AML-193 (cell line): Measurements from ENCODE around the gene SMYD3.
A peak's percentile ranks its signal among the peaks of the same experiment; 100 is the strongest.

ENCODE experiments used
- DNase-seq, 2 experiments: peaks; one replicate each; lab custom pipeline; 2025; lab: John Stamatoyannopoulos, UW

SMYD3 gene

GRCh38 chr1:246506674-246507481, at the start of gene SMYD3:
Gene SMYD3 (minus strand): TSS chr1:246507279.
- DNase-seq = peak; percentile 50 to 60

GRCh38 chr1:246554201-246554600, 47.1 kb upstream of the SMYD3 start:
- no peak for DNase-seq

GRCh38 chr1:246552110-246552509, 45.0 kb upstream of the SMYD3 start:
- no peak for DNase-seq

DNA sequence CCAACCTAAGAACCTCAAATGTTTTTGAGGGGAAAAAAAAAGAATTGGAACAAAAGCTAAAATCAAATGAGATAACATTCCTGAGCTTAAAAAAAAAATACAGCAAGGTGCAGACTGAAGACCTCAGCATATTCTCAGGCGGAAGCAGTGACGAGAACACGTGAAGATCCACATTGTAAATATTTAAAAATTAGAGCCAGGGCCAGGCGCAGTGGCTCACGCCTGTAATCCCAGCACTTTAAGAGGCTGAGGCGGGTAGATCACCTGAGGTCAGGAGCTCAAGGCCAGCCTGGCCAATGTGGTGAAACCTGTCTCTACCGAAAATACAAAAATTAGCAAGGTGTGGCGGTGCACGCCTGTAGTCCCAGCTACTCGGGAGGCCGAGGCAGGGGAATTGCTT, 43.3 kb upstream of the SMYD3 start:
- DNase-seq = no peak

- no peak for DNase-seq
These were observed 42.6 kb upstream of the SMYD3 start for GRCh38 chr1:246549665-246550064.

GRCh38 chr1:246544001-246544400, 36.9 kb upstream of the SMYD3 start:
- no peak for DNase-seq

- DNase-seq = no peak
These were observed 33.8 kb upstream of the SMYD3 start for GRCh38 chr1:246540738-246541491.

DNA sequence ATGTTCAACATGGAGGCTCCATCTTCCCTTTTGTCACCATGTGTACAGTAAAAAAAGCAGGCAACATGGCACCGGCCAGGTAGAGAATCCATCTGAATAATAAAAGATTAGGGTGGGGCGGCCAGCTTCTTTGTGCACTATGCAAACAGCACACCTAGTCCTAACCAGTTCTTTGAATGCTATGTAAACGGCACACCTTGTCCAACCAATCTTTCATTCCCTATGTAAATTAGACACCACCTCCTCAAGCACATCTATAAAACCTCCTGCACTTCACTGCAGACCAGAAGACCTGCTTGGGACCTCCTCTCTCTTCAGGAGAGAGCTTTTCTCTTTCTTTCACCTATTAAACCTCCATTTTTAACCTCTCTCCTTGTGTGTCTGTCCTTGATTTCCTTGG, 30.8 kb upstream of the SMYD3 start:
- no peak for DNase-seq

DNA sequence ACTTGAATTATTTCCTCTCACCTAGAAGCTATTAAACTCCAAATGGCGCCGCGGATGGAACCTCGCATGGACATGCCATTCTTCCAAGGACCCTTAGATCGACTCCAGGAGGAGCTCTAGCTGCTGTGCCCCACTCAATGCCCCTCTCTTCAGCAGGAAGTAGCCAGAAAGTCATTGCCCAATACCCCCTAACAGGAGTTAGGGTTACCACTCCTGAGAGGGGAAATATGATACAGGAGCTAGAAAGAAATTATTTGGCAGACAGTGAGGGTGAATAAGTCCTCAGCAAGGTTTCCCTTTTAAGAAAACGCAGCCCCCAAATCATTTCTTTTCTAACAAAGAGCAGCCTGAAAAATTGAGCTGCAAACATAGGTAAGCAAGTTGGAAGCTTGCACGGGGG, 30.4 kb upstream of the SMYD3 start:
- no peak for DNase-seq

GRCh38 chr1:246534114-246534513, 27.0 kb upstream of the SMYD3 start:
- DNase-seq = no peak

GRCh38 chr1:246533371-246533905, 26.4 kb upstream of the SMYD3 start:
- no peak for DNase-seq

GRCh38 chr1:246532519-246532918, 25.4 kb upstream of the SMYD3 start:
- peak in 1 of 2 experiments; percentile 3 for DNase-seq

DNA sequence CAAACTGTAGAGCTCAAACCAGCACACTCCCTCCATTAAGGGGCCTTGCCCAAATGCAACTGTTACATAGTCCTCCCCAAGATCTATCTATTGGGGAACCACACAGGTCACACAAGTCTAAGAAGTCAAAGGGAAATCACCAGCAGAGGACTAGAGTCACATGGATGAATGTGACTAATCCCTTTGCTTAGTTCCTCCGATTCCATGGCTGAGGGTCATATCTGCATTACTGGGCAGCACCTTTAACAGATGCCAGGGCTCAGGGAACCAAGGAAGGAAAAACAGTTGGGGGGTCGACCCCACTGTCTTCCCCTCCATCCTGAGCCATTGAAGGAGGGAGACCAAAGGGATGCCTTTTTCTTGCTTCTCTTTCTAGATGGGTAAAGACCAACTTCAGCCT, 23.4 kb upstream of the SMYD3 start:
- no peak for DNase-seq

DNA sequence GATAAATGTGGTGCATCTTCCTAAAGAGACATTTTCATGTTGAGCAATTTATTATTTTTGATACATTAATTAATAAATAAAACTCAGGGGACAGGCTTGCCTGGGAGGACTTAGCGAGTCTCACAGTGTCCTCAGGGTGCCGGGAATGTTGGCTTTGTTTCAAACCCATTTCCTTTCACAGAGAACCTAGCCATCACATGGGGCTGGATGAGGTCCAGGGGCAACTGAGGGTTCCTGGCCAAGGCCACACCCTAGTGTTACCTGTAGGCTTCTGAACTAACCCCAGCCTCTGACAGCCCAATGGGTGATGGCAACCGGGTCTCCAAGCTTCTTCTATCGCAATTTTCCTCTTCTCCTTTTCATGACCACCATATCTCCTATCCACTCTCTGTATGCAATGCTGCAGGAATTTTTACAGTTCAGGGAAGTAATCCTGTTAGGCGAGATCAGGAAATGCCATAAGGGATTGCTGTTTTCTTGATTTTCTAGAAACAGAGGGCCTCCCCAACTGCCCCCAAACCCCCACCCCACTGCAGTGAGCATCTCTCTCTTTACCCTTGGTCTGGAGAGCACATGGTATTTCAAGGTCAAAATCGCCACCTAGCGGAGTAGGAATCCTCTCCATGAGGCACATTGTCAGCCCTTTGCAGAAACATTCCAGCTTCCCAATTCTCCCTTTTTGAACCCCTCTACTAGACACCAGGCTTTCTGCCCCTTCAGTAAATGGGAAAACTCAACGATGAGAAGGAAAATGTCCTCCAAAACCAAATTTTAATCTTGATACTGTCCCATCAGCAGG, 22.1 kb upstream of the SMYD3 start:
- DNase-seq = peak in 1 of 2 experiments; percentile 3

- peak; percentile 74 to 77 for DNase-seq
These were observed 20.5 kb upstream of the SMYD3 start for GRCh38 chr1:246527402-246528088.

DNA sequence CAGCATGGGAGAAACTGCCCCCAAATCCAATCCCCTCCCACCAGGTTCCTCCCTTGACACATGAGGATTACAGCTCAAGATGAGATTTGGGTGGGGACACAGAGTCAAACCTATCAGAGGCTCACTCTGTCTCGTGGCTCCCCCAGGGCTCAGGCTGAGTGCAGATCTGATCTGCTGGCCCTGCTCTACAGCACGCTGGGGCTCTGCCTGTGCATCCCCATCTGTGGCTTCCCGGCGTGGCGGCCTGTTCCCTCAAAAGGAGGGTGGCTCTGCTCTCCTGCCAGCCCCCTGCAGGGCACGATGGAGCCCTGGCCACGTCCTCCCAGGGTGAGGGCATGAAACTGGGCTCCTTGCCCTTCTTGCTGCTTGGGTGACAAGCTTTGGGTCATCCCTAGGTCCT, 19.8 kb upstream of the SMYD3 start:
- DNase-seq = no peak

DNA sequence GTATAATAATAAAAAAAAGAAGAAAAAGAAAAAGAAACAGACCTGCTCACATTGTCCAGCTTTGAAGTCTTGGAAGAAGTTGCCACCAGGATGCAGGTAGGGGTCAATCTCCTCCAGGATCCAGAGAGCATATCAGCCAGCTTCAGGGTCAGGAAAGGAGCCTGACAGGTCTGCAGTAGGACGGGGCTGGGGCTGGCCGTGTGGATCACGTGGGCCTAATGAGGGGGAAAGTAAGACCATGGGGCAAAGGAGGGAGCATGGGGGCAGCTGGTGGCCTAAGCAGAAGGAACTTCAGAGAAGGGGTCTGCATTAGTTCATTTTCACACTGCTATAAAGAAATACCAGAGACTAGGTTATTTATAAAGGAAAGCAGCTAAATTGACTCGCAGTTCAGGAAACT, 19.3 kb upstream of the SMYD3 start:
- no peak for DNase-seq

GRCh38 chr1:246519514-246519913, 12.4 kb upstream of the SMYD3 start:
- no peak for DNase-seq

DNA sequence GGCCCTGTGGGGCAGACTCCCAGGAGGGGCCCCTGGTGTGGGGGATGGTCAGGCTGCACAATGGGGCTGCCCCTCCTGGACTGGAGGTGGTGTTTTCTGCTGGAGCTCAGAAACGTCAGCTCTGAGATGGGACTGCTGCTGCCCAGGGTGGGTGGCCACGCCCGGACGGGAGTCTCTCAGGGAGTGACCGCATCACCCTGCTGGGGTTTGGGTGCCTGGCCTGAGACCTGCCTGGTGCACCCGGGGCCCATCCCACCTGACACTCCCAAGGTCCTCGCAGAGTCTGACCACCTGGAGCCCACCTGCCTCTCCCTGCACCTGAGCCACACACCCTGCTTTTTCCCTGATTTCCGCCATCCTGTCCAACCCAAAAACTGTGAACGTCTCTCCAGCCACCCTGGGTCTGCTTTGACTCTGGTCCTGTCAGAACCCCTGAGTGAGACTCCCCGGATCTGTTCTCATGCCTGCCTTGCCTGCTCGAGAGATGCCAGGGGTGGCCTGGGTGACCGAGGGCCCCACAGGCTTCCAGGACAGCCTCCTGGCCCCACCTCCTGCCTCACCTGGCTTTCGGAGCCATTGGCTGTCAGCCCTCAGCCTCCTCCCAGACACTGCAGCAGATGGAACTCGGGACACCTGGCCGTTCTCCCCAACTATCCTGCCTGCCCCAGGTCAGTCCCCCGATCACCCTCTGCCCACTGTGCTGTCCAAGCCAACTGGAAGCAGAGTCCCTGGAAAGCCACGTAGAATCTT, 11.6 kb upstream of the SMYD3 start:
- no peak for DNase-seq

DNA sequence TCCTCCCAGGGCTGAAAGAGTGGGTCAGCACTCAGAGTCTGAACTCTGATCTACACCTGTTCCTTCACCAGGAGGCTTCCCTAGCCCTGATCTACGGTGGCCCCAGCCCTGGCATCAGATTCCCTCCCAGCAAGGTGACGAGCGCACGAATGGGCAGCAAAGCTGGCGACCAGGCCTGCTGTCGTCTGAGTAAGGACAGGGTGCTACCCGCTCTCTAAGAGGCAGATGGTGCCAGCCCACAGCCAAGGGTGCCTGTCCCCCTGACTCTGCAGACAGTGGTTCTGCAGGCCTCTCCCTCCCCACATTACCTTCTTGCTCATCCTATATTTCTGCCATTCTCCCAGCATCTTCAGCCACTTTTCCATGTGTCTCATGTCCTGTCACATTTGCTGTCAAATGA, 10.3 kb upstream of the SMYD3 start:
- no peak for DNase-seq

DNA sequence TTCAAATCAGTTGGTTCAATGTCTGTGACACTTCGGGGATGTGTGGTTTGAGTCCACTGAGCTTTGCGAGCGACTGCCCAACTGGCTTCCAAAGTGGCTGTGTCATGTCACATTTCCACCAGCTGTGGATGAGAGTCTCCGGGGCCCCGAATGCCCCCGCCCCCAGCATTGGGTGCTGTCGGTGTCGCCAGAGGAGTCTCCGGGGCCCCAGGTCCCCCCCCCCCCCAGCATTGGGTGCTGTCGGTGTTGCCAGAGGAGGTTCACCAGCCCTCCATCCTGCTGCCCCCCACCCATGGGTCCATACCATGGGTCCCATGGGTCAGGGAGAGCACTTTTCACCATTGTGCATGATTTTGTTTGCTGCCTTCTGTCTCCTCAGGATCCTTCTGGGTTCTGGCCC, 9.0 kb upstream of the SMYD3 start:
- DNase-seq = no peak
